Gastrocnemius medialis (tissue), 4 donors: ENCODE data around the gene LRRK1.

Source experiments
- CTCF ChIP-seq, 5 experiments: fragments of 450-650 bp in 3 of 5; fragments of 200-600 bp in 2 of 5; sonication (generic) in 2 of 5; IDR thresholded peaks in 4 of 5; conservative IDR thresholded peaks in 1 of 5; 1 replicate in 4 of 5; 2 replicates in 1 of 5; pipeline ENCODE4 v1.5.1; 2016 to 2019; ENCODE audit warnings: antibody characterized with exemption in 5 of 5, mild to moderate bottlenecking in 3 of 5, moderate library complexity in 3 of 5
- POLR2A ChIP-seq, 2 donors: fragments of 450-650 bp; IDR thresholded peaks; one replicate each; pipeline ENCODE4 v1.6.1; 2017; ENCODE audit warnings: antibody characterized with exemption in 2 of 2, mild to moderate bottlenecking in 2 of 2, moderate library complexity in 2 of 2

GRCh38 chr15:100998630-100999029 is 79.5 kb downstream of the LRRK1 start:
- TF ChIP-seq CTCF (IDR thresholded peaks at IDR 0.05 in 4 of 5, conservative IDR thresholded peaks at IDR 0.05 in 1 of 5) (no peak), POLR2A (IDR thresholded peaks at IDR 0.05) (no peak)
